Stomach (tissue), 9 donors: ENCODE measurements around the gene LIN28A. TPM values are rescaled to one million over a fixed set of nuclear protein-coding genes. Genes with fewer than 3 reads are reported as not detected.

Source experiments
- DNase-seq, 2 donors: peaks; one replicate each; pipeline versions ENCODE4 v3.0.0 to v3.0.0-alpha.2; 2013 to 2019
- H3K27ac ChIP-seq, 5 donors: fragments of 200-600 bp in 4 of 5; sonication (generic) in 4 of 5; one replicate each; pipeline ENCODE4 v1.5.1; 2013 to 2019; ENCODE audit warnings: mild to moderate bottlenecking in 1 of 5, moderate library complexity in 1 of 5
- H3K27me3 ChIP-seq, 3 donors: fragments of 200-600 bp; sonication (generic); one replicate each; pipeline ENCODE4 v1.5.1; 2017 to 2019; ENCODE audit warnings: mixed run types in 1 of 3
- H3K36me3 ChIP-seq, 4 donors: fragments of 200-600 bp; sonication (generic); 1 replicate in 3 of 4; 2 replicates in 1 of 4; pipeline ENCODE4 v1.5.1; 2016 to 2019
- H3K4me1 ChIP-seq, 4 donors: fragments of 200-600 bp; sonication (generic); one replicate each; pipeline ENCODE4 v1.5.1; 2016 to 2019
- H3K4me3 ChIP-seq, 4 donors: fragments of 200-600 bp; sonication (generic) in 3 of 4; one replicate each; pipeline ENCODE4 v1.5.1; 2016 to 2019; ENCODE audit warnings: mild to moderate bottlenecking in 1 of 4
- H3K9me3 ChIP-seq, 4 donors: fragments of 200-600 bp; sonication (generic); one replicate each; pipeline ENCODE4 v1.5.1; 2016 to 2019
- CTCF ChIP-seq, 7 experiments: fragments of 450-650 bp in 4 of 7; fragments of 200-600 bp in 3 of 7; sonication (generic) in 3 of 7; IDR thresholded peaks; one replicate each; pipeline ENCODE4 v1.5.1; 2016 to 2019; ENCODE audit warnings: antibody characterized with exemption in 7 of 7, control low read depth in 2 of 7, mild to moderate bottlenecking in 1 of 7
- EP300 ChIP-seq: sonication (generic); formaldehyde crosslinking; IDR thresholded peaks from one replicate; pipeline ENCODE4 v1.6.1; 2017; ENCODE audit warnings: antibody characterized with exemption
- POLR2A ChIP-seq, 4 donors: fragments of 450-650 bp; IDR thresholded peaks; one replicate each; pipeline ENCODE4 v1.6.1; 2016; ENCODE audit warnings: antibody characterized with exemption in 4 of 4, control low read depth in 2 of 4, mild to moderate bottlenecking in 1 of 4, moderate library complexity in 1 of 4
- POLR2AphosphoS5 ChIP-seq, 3 donors: sonication (generic); formaldehyde crosslinking; IDR thresholded peaks; one replicate each; pipeline ENCODE4 v1.6.1; 2016; ENCODE audit warnings: antibody characterized with exemption in 3 of 3
- WGBS, 5 donors: extraction: QIAGEN DNeasy Blood & Tissue Kit in 3 of 5; methylation state at CpG; one replicate each; pipeline versions ENCODE4 v1.1.5 to v1.1.7; 2013 to 2018; 5-methylcytosine and 5-hydroxymethylcytosine counted together
- intact Hi-C: fragments of 100-400 bp; cut with DNase I; formaldehyde crosslinking; loops from one replicate; pipeline ENCODE4 v1.15.1; 2023; ENCODE audit warnings: low total_unique reads
- polyA plus RNA-seq, 3 donors: library from polyadenylated mRNA; stranded (reverse); fragments of 200-250 nt; gene quantifications; one replicate each; pipeline ENCODE4 v1.2.3, GENCODE V29; 2013
- total RNA-seq, 5 donors: library from RNA; depleted of rRNA; stranded (reverse); fragments of >200 nt; gene quantifications; one replicate each; pipeline versions ENCODE4 v1.1.0 to v1.2.3, GENCODE V29; 2014 to 2016
- donor health status: healthy with polysubstance abuse.
- donor health status: Bipolar disorder and iron deficiency.
- donor health status: healthy.

Gene LIN28A
- total and polyA plus RNA-seq, 8 donors, result not detected

DNA sequence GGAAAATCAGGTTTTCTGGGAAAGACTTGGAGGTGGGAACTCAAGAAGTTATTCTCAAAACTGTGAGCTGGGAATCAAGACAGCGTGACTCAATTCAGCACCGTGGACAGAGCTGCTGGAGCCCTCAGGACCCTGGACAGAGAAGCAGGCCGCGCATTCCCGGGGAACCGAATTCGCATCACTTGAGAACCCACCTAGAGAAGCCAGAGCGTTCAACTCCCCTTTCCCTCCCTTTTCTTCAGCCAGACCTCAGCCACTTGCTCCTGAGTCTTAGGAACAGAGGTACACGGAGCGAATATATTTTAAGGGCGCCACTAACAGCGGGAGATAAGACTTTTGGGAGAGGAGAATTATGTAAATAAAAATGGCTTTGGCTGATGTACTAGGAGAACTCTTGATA, 2.0 kb upstream of the LIN28A start:
- no peak overlapping the region for H3K27ac ChIP-seq
- peak; percentile 68 to 91 for DNase-seq
- WGBS, 5 donors, result 0 to 4% (median 2%) methylated on average over 12 of the region's 12 CpGs
- H3K4me3 ChIP-seq, result no peak overlapping the region
- H3K27me3 ChIP-seq, result peaks cover 20 to 72% (median 48%) of the 10 kb centered on the region in 3 donors
- H3K36me3 ChIP-seq, result no peaks in the 10 kb centered on the region
- H3K9me3 ChIP-seq, result no peaks in the 10 kb centered on the region
- TF ChIP-seq POLR2A (IDR thresholded peaks at IDR 0.05) (no peak), EP300 (no peak), CTCF (IDR thresholded peaks at IDR 0.05) (no peak), POLR2AphosphoS5 (IDR thresholded peaks at IDR 0.05) (no peak)
- intact Hi-C loops, result no loop called here
- H3K4me1 ChIP-seq, result peaks cover 0 to 11% (median 5%) of the 10 kb centered on the region in 4 donors

DNA sequence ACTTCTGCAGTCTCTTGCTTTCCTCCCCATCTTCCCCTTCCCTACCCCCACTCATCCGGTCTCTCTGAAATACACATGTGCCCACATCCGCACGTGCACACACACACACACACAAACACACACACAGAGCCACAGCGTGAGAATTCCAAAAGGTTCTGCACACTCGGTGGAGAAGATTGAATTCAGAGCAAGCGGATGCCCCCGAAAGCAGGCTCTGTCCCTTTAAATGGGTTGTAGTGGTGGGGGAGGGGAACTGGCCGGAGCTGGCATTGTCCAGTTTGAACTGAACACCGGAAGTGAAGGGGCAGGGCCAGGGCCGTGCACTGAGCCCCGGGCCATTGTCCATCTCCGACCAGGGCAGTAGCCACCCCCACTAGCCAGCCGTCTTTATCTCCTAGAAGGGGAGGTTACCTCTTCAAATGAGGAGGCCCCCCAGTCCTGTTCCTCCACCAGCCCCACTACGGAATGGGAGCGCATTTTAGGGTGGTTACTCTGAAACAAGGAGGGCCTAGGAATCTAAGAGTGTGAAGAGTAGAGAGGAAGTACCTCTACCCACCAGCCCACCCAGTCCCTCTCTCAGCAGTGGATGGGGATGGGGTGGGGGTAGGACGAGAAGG, 1.3 kb upstream of the LIN28A start:
- Histone ChIP-seq H3K4me1 (peaks cover 0 to 11% (median 5%) of the 10 kb centered on the region in 4 donors), H3K27ac (no peak overlapping the region), H3K4me3 (no peak overlapping the region), H3K9me3 (no peaks in the 10 kb centered on the region), H3K36me3 (no peaks in the 10 kb centered on the region), H3K27me3 (peaks cover 20 to 72% (median 55%) of the 10 kb centered on the region in 3 donors)
- 1 to 6% (median 3%) methylated on average over 13 to 16 of the region's 16 CpGs for WGBS, 5 donors
- intact Hi-C loops, result no loop called here
- TF ChIP-seq EP300, result no peak
- no peak for TF ChIP-seq POLR2A (IDR thresholded peaks at IDR 0.05)
- TF ChIP-seq CTCF (IDR thresholded peaks at IDR 0.05), result no peak
- TF ChIP-seq POLR2AphosphoS5 (IDR thresholded peaks at IDR 0.05), result no peak
- peak in 1 of 2 donors; percentile 42 for DNase-seq

DNA sequence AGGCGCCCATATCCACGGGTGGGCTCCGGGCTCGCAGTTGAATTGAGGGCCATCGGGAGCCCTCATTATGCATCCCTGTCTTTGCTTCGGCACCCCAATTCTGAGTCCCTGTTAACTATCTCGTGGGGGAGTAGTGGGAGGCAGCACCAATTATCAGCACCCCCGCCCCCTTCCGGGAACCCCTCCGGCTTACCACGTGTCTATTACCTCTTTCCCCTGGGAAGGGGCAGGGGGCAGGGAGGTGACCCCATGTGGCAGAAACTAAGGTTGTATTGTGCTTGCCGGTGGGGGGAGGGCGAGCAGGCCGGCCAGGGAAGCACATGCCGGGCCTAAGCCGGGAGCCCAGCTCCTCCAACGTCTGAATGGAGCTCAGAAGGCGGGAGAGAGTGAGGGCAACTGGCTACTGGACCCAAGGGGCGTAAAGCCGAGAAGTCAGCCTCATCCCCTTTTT, 1.0 kb downstream of the LIN28A start:
- peaks cover 20 to 90% (median 68%) of the 10 kb centered on the region in 3 donors for H3K27me3 ChIP-seq
- DNase-seq, result no peak

GRCh38 chr1:26412180-26412840, 1.7 kb downstream of the LIN28A start:
- WGBS, 5 donors, result 17 to 28% (median 25%) methylated on average over 9 of the region's 9 CpGs
- intact Hi-C loops, result no loop called here

More for the DNA sequence above, 1.0 kb downstream of the LIN28A start:
- TF ChIP-seq EP300 (no peak), CTCF (IDR thresholded peaks at IDR 0.05) (no peak), POLR2A (IDR thresholded peaks at IDR 0.05) (no peak), POLR2AphosphoS5 (IDR thresholded peaks at IDR 0.05) (no peak)
- Histone ChIP-seq H3K4me3 (no peak overlapping the region), H3K9me3 (no peaks in the 10 kb centered on the region), H3K27ac (no peak overlapping the region), H3K4me1 (peaks cover 0 to 11% (median 5%) of the 10 kb centered on the region in 4 donors), H3K36me3 (no peaks in the 10 kb centered on the region)
- intact Hi-C loops, result no loop called here
- WGBS, 5 donors, result 10 to 16% (median 11%) methylated on average over 20 of the region's 20 CpGs

More at GRCh38 chr1:26412180-26412840, 1.7 kb downstream of the LIN28A start:
- no peak for DNase-seq
- Histone ChIP-seq H3K9me3 (no peaks in the 10 kb centered on the region), H3K36me3 (no peaks in the 10 kb centered on the region), H3K27me3 (peaks cover 20 to 90% (median 68%) of the 10 kb centered on the region in 3 donors), H3K27ac (no peak overlapping the region), H3K4me3 (no peak overlapping the region), H3K4me1 (peaks cover 0 to 11% (median 5%) of the 10 kb centered on the region in 4 donors)
- no peak for TF ChIP-seq EP300
- no peak for TF ChIP-seq CTCF (IDR thresholded peaks at IDR 0.05)
- TF ChIP-seq POLR2A (IDR thresholded peaks at IDR 0.05), result no peak
- TF ChIP-seq POLR2AphosphoS5 (IDR thresholded peaks at IDR 0.05), result no peak
